NT2/D1 (cell line): Measurements from ENCODE around the gene YPEL5.

Experiments
- DNase-seq: peaks from one replicate; pipeline ENCODE4 v3.0.0-alpha.2; 2011; ENCODE audit warnings: low read depth, low spot score
- H3K27me3 ChIP-seq: 2 replicates; pipeline ENCODE4 v1.6.0; 2011; ENCODE audit warnings: mild to moderate bottlenecking; ENCODE audit not compliant: insufficient read length, insufficient read depth
- H3K36me3 ChIP-seq: 2 replicates; pipeline ENCODE4 v1.6.1; 2011; ENCODE audit warnings: mild to moderate bottlenecking, low read length, mixed read lengths; ENCODE audit not compliant: insufficient read depth, insufficient read length
- H3K4me1 ChIP-seq: 2 replicates; pipeline ENCODE4 v1.5.1; 2011; ENCODE audit not compliant: insufficient read depth, insufficient read length
- H3K4me3 ChIP-seq: 2 replicates; pipeline ENCODE4 v1.5.1; 2011; ENCODE audit warnings: low read depth; ENCODE audit not compliant: insufficient read length
- H3K9ac ChIP-seq: 2 replicates; pipeline ENCODE4 v1.6.0; 2011; ENCODE audit warnings: low read depth; ENCODE audit not compliant: insufficient read length
- H3K9me3 ChIP-seq: 2 replicates; pipeline ENCODE4 v1.5.1; 2011; ENCODE audit warnings: mild to moderate bottlenecking, low read length; ENCODE audit not compliant: insufficient read depth
- SUZ12 ChIP-seq: IDR thresholded peaks from 2 replicates; pipeline ENCODE4 v1.6.1; 2011; ENCODE audit not compliant: insufficient read length, insufficient read depth; ENCODE audit errors: extremely low read depth
- YY1 ChIP-seq: IDR thresholded peaks from 2 replicates; pipeline ENCODE4 v1.6.1; 2011; ENCODE audit not compliant: insufficient read length, insufficient read depth
- ZNF274 ChIP-seq: IDR thresholded peaks from 2 replicates; pipeline ENCODE4 v1.6.1; 2011; ENCODE audit warnings: mild to moderate bottlenecking, low read depth, low read length

Gene YPEL5

DNA sequence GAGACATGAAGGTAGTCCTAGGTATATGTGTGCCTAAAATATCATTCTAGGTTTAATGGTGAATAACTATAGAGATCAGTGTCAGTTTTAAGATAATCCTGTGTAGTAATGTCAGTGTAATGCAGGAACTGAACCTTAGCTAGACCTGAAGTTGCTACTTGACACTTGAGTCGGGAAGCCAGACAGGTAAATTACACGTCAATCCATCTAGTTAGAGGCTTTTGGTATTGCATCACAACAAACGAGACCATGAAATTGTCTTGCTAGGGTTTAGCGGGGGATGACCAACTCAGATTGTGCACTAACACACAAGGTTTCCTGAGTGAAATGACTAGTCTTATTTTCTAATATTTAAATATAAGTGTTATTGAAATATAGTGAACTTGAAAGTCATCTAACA lies 2.0 kb downstream of the YPEL5 start:
- Histone ChIP-seq H3K36me3 (peaks cover 10% of the 10 kb centered on the region), H3K4me1 (no peaks in the 10 kb centered on the region), H3K27me3 (peaks cover 9% of the 10 kb centered on the region), H3K9ac (peak overlapping the region; percentile 27), H3K4me3 (no peak overlapping the region), H3K9me3 (no peaks in the 10 kb centered on the region)
- TF ChIP-seq SUZ12 (no peak), YY1 (no peak), ZNF274 (no peak)
- no peak for DNase-seq

DNA sequence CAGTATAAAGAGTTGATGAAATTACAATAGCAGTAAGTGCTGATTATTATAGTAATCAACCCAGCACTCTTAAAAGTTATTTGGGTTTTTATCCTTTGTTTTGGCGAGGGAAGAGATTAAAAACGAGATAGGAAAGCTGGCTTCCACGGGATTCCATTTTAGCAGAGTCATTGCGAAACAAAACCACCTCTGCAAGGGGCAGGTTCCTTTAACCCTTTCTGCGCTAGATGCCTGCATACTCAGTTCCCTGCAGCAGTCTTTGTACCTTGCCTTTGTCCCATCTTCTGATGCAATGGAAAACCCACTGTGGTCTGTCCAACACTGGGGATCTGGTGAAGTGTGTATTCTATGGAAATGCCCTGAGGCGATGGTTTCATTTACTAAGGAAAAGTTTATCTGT lies 2.7 kb downstream of the YPEL5 start:
- peaks cover 9% of the 10 kb centered on the region for H3K27me3 ChIP-seq
- H3K36me3 ChIP-seq: peaks cover 10% of the 10 kb centered on the region
- H3K4me3 ChIP-seq: no peak overlapping the region
- H3K4me1 ChIP-seq: no peaks in the 10 kb centered on the region
- no peaks in the 10 kb centered on the region for H3K9me3 ChIP-seq
- H3K9ac ChIP-seq: no peak overlapping the region
- peak; percentile 48 for DNase-seq
- TF ChIP-seq SUZ12: no peak

DNA sequence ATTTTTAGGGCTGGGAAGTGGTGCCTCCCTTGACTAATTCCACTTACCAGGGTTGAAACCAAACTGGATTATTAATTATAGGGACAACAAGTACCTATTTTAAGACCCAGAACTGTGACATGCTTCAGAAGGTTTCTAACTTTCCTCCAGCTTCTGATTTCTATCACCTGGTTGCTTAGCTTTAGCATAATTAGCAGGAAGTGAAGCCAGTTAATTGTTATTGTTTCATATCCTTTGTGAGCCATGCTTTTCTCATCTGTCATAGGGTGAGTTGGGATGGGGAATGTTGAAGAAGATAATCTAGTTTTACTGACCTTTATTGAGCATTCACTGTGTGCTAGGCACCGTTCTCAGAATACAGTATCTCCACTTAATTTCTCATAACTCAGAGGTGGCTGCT lies 3.2 kb downstream of the YPEL5 start:
- no peak for DNase-seq
- TF ChIP-seq YY1 (no peak), SUZ12 (no peak), ZNF274 (no peak)
- no peak overlapping the region for H3K9ac ChIP-seq
- peaks cover 8% of the 10 kb centered on the region for H3K27me3 ChIP-seq
- H3K36me3 ChIP-seq: peaks cover 10% of the 10 kb centered on the region
- H3K9me3 ChIP-seq: no peaks in the 10 kb centered on the region
- H3K4me1 ChIP-seq: no peaks in the 10 kb centered on the region
- no peak overlapping the region for H3K4me3 ChIP-seq

DNA sequence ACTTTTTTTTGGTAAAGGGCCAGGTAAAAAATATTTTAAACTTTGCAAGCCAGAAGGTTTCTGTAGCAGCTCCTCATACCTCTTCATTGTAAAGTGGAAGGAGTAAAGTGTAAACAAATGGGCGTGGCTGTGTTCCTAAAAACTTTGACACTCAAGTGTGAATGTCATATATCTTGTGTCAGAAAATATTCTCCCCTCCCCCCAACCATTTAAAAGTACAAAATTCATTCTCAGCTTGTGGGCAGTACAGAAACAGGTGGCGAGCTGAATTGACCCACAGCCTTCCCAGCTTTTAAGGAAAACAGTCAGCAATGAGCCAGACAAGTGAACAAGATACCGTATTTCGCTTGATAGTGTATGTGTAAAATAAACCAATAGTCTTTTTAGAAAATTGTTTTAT lies 4.0 kb downstream of the YPEL5 start:
- H3K9me3 ChIP-seq: no peaks in the 10 kb centered on the region
- H3K4me1 ChIP-seq: no peaks in the 10 kb centered on the region
- H3K27me3 ChIP-seq: peaks cover 1% of the 10 kb centered on the region
- H3K4me3 ChIP-seq: no peak overlapping the region
- no peak for DNase-seq
- TF ChIP-seq YY1 (no peak), SUZ12 (no peak), ZNF274 (no peak)
- peaks cover 10% of the 10 kb centered on the region for H3K36me3 ChIP-seq
- H3K9ac ChIP-seq: no peak overlapping the region

DNA sequence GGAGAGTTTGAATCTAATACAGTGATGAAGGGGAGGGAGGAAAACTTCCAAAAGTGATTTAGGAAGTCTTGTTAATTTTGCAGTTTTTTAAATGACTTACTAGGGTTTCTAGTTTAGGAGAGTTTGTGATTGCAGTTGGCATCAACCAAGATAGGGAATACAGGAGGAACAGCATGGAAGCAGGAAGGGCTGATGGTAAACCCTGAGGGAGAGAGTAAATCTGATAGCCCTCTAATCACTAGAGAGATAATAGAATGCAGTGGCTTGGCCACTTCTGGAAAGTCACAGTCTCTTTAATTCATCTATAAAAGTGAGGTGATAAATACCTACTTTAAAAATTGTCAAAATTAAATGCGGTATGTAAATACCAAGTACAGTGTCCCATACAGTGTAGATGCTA lies 5.6 kb downstream of the YPEL5 start:
- no peaks in the 10 kb centered on the region for H3K9me3 ChIP-seq
- H3K9ac ChIP-seq: no peak overlapping the region
- H3K27me3 ChIP-seq: no peaks in the 10 kb centered on the region
- DNase-seq: no peak
- H3K36me3 ChIP-seq: peaks cover 17% of the 10 kb centered on the region
- H3K4me3 ChIP-seq: no peak overlapping the region
- no peaks in the 10 kb centered on the region for H3K4me1 ChIP-seq
- TF ChIP-seq SUZ12: no peak

DNA sequence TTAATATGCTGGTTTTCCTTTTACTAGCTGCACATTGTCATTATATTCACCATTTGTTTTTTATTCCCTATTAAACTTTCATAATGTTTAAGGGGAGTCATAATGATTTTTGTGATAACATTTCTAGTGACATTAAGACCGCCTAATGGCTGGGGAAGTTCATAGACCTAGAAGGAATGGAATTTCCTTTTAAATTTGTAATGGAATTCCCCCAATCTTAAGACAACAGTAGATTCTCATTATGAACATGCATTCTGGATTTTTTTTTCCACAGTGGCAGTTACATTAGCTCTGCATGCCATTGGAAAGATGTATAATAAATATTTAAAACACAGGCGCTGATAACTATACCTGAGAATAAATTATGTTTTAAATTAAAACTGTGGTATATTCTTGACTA lies 8.4 kb downstream of the YPEL5 start:
- Histone ChIP-seq H3K9ac (no peak overlapping the region), H3K4me3 (no peak overlapping the region), H3K36me3 (peaks cover 36% of the 10 kb centered on the region), H3K27me3 (no peaks in the 10 kb centered on the region), H3K4me1 (no peaks in the 10 kb centered on the region), H3K9me3 (no peaks in the 10 kb centered on the region)
- TF ChIP-seq ZNF274: no peak
- TF ChIP-seq SUZ12: no peak
- TF ChIP-seq YY1: no peak
- DNase-seq: no peak

DNA sequence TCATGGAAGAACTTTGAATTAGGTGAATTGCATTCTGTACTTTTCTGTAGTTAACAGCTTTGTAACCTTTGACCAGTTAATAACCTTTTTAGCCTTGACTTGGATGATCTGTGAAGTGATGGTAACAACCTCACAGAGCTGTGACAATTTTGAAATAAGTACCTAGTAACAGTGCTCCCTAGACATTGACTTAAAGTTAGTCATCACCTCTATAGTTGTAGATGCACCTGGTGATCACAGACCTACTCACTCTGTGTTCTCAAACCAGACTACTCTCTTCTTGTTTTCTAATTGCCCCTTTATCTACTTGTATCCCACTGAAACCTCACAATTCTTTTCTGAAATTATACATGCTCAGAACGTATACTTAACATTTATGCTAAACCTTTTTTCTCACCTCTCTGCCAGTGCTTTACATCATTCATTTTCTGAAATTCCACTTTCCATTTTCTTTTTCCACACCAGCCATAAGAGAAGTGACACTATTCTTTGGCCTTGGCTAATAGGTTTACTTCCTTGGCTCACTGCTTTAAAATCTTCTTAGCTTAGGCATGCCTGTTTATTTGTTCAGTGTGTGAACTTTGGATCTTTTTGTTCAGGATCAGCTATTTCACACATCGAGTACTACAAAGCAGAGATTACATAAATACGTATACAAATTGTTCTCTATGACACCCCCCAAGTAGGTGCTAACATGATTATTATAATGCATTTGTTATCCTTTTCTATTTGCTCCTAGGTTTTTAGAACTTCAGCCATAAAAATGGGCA lies 9.3 kb downstream of the YPEL5 start:
- no peak for TF ChIP-seq YY1
- no peak for TF ChIP-seq SUZ12
- TF ChIP-seq ZNF274: no peak
- Histone ChIP-seq H3K9me3 (no peaks in the 10 kb centered on the region), H3K4me1 (no peaks in the 10 kb centered on the region), H3K4me3 (no peak overlapping the region), H3K36me3 (peaks cover 38% of the 10 kb centered on the region), H3K9ac (no peak overlapping the region), H3K27me3 (no peaks in the 10 kb centered on the region)
- DNase-seq: no peak
